Small intestine (tissue), 7 donors: ENCODE measurements around the gene TNFRSF19. TPM values are rescaled to one million over a fixed set of nuclear protein-coding genes. Genes with fewer than 3 reads are reported as not detected.

Experiments
- DNase-seq, 2 donors: peaks; one replicate each; pipeline versions ENCODE4 v3.0.0 to v3.0.0-alpha.2; 2013
- FAIRE-seq: peaks from 2 replicates; lab custom pipeline; 2012; peaks lifted over from hg19 to GRCh38; lab: Jason Lieb, UNC
- H3K27ac ChIP-seq, 3 donors: one replicate each; pipeline ENCODE4 v1.5.1; 2013; ENCODE audit warnings: low read length in 2 of 3, mild to moderate bottlenecking in 2 of 3, control low read depth in 1 of 3, inconsistent platforms in 1 of 3, low read depth in 1 of 3, moderate library complexity in 1 of 3
- H3K27me3 ChIP-seq, 3 donors: one replicate each; pipeline ENCODE4 v1.6.1; 2013; ENCODE audit warnings: low read length in 3 of 3, inconsistent platforms in 1 of 3; ENCODE audit not compliant: control insufficient read depth in 3 of 3, insufficient read depth in 3 of 3
- H3K36me3 ChIP-seq, 3 donors: one replicate each; pipeline ENCODE4 v1.6.1; 2013; ENCODE audit warnings: low read length in 3 of 3, inconsistent platforms in 1 of 3, low read depth in 1 of 3, mild to moderate bottlenecking in 1 of 3, moderate library complexity in 1 of 3; ENCODE audit not compliant: control insufficient read depth in 3 of 3, insufficient read depth in 2 of 3
- H3K4me1 ChIP-seq, 3 donors: one replicate each; pipeline ENCODE4 v1.6.1; 2013; ENCODE audit warnings: low read length in 2 of 3, inconsistent platforms in 1 of 3, low read depth in 1 of 3, mild to moderate bottlenecking in 1 of 3, moderate library complexity in 1 of 3; ENCODE audit not compliant: control insufficient read depth in 3 of 3, insufficient read depth in 2 of 3
- H3K4me3 ChIP-seq, 3 donors: one replicate each; pipeline ENCODE4 v1.5.1; 2013; ENCODE audit warnings: low read length in 3 of 3, control low read depth in 1 of 3, inconsistent platforms in 1 of 3, low read depth in 1 of 3, mild to moderate bottlenecking in 1 of 3, moderate library complexity in 1 of 3
- H3K9me3 ChIP-seq, 2 donors: one replicate each; pipeline ENCODE4 v1.6.1; 2013; ENCODE audit warnings: low read depth in 1 of 2, low read length in 1 of 2; ENCODE audit not compliant: control insufficient read depth in 2 of 2, insufficient read depth in 1 of 2
- WGBS, 3 donors: extraction: QIAGEN DNeasy Blood & Tissue Kit; methylation state at CpG; one replicate each; pipeline ENCODE4 v1.1.7; 2013; 5-methylcytosine and 5-hydroxymethylcytosine counted together
- polyA plus RNA-seq, 4 donors: library from polyadenylated mRNA; stranded (reverse) in 3 of 4; unstranded in 1 of 4; fragments of 200-250 nt in 3 of 4; fragments of 120-200 nt in 1 of 4; gene quantifications; one replicate each; pipeline versions ENCODE4 v1.2.1 to v1.2.3, GENCODE V29; 2013
- donor health status: healthy with polysubstance abuse.
- donor health status: control.
- donor health status: control.
- donor health status: Bipolar disorder and iron deficiency.
- donor health status: healthy.

TNFRSF19 gene
- polyA plus RNA-seq, 4 donors = 1.4 to 2.6 TPM; not detected in 2

DNA sequence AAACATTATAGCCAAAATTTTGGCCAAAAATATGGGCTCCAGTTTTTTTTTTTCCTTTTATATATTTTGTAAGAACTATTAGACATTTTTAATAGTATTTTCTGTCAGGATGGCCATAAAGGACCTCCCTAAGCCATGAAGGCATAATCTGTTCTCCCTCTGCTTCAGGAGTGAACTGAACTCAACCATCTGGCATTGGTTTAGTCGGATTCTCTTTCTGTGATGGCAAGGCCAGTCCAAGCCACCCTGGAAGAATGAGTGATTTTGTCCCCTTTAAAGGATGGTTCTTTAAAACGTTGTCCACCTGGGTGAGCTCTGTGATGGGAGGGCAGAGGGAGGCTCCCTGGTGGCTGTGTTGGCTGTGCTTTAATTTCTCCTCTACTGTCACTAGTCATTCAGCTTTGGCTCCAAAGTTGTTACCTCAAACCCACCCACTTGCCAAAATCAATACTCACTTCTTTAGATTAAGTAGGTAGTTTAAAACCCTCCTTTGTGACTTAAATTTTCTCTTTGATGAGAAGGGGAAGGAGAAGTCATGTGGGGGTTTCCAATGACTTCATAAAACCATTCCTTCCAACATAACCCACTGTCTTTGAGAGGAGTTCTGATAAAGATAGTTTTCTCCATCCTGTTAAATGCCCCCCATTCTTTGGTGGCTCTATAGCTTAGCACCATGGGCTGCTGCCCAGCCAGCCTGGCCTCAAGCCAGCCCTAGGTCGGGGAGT, 4.4 kb downstream of the TNFRSF19 start:
- 44 to 61% (median 49%) methylated on average over 3 of the region's 3 CpGs for WGBS, 3 donors
- H3K27ac ChIP-seq = no peak overlapping the region
- no peaks in the 10 kb centered on the region for H3K9me3 ChIP-seq
- H3K4me3 ChIP-seq = no peak overlapping the region
- H3K4me1 ChIP-seq = peaks cover 0 to 3% (median 0%) of the 10 kb centered on the region in 3 donors
- FAIRE-seq (no peak), DNase-seq (no peak)
- peaks cover 0 to 16% (median 5%) of the 10 kb centered on the region in 3 donors for H3K27me3 ChIP-seq
- H3K36me3 ChIP-seq = no peaks in the 10 kb centered on the region

DNA sequence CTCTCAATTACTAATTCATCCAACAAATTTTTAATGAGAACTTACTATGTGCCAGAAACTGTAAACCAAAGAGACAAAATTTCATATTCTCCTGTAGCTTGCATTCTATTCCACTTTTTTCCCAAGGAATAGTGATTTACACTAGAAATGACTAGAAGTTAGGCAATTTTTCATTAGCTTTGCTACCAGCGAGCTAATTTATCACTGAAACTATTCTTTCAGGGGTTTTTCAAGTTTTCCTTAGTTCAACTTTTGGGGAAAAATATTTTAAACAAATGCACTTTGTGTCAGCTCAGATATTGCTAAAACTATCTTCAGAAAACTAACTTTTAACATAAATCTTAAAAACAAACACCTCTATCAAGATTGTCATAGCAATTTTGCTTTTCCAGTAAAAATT, 5.4 kb downstream of the TNFRSF19 start:
- no peak overlapping the region for H3K27ac ChIP-seq
- 61 to 75% (median 65%) methylated on average over 1 of the region's 1 CpG for WGBS, 3 donors
- FAIRE-seq = no peak

DNA sequence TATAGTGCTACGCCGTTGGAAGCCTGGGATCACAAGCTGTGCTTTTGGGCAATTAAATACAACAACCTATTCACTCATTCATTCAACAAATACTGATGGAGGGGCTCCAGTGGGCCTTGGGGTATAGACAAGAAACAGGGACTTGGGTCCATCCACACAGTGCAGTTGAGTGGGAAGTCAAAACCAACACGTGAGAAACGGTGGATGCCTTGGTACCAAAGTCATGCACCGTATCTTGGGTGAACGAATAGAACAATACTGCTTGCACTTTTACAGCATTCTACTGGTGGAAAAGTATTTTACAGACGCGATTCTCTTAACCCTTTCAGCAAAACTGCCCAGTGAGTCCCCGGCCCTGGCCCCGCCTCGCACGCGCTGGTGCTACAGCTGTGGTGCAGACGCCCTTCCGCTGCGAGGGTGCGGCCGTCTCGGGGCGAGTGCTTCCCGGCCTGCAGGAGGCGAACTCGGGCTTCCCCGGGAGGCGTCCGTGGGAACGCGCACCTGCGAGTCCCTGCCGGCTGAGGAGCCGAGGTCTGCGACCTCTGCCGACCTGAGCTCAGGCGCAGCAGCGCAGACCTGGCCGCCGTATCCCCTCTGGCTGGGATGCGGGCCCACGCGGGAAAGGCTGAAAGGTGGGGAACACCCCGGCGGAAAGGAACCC, 8.3 kb downstream of the TNFRSF19 start:
- Histone ChIP-seq H3K4me3 (peak overlapping the region; percentile 50 to 68 (median 60)), H3K9me3 (no peaks in the 10 kb centered on the region), H3K27me3 (peaks cover 0 to 22% (median 2%) of the 10 kb centered on the region in 3 donors), H3K4me1 (peaks cover 0 to 3% (median 0%) of the 10 kb centered on the region in 3 donors), H3K36me3 (no peaks in the 10 kb centered on the region), H3K27ac (peak overlapping the region in 2 of 3 donors; percentile 42 to 63)
- no peak for FAIRE-seq
- 6% methylated on average over 42 of the region's 42 CpGs for WGBS, 3 donors
- DNase-seq = peak; percentile 58 to 79

More for the DNA sequence above, 5.4 kb downstream of the TNFRSF19 start:
- no peaks in the 10 kb centered on the region for H3K9me3 ChIP-seq
- no peak for DNase-seq
- H3K36me3 ChIP-seq = no peaks in the 10 kb centered on the region
- H3K4me1 ChIP-seq = peaks cover 0 to 3% (median 0%) of the 10 kb centered on the region in 3 donors
- no peak overlapping the region for H3K4me3 ChIP-seq
- H3K27me3 ChIP-seq = peaks cover 0 to 19% (median 2%) of the 10 kb centered on the region in 3 donors

DNA sequence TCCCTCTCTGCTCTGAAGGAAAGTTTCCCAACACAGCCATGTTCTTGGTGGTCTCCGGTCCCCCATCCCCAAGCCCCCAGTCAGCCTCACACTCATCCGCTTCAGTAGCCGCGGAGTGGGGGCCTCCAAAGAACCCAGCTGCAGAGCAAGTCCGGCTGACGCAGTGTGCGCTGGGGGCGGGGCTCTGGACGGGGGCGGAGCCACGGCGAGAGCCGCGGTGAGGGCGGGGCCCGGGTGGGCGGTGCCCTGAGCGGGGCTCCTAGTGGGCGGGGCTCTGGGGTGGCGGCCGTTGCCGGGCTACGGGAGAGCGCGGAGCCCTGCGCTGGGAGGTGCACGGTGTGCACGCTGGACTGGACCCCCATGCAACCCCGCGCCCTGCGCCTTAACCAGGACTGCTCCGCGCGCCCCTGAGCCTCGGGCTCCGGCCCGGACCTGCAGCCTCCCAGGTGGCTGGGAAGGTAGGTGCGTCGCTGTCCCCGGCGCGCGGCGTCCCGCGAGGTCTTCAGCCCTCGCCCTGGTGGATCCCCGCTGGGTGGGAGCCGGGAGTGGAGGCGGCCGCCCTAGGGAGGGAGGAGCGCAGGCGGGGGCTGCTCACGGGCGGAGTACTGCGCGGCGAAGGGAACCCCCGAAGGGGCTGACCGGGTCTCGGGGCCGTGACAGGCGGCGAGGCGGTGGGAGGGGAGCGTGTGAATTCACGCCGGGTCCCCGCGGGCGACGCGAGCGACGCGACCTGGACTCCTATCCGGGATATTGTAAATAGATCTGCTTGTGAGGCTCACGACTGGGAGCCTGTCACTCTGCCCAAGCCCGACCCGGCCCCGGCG, 9.1 kb downstream of the TNFRSF19 start:
- H3K9me3 ChIP-seq = no peaks in the 10 kb centered on the region
- WGBS, 3 donors = 0 to 2% (median 1%) methylated on average over 60 to 82 of the region's 82 CpGs
- H3K4me1 ChIP-seq = peaks cover 0 to 3% (median 0%) of the 10 kb centered on the region in 3 donors
- no peaks in the 10 kb centered on the region for H3K36me3 ChIP-seq
- H3K27me3 ChIP-seq = peaks cover 0 to 22% (median 2%) of the 10 kb centered on the region in 3 donors
- H3K27ac ChIP-seq = peak overlapping the region in 2 of 3 donors; percentile 42 to 63
- H3K4me3 ChIP-seq = peak overlapping the region; percentile 50 to 68 (median 60)
- DNase-seq = peak; percentile 80 to 93
- no peak for FAIRE-seq

DNA sequence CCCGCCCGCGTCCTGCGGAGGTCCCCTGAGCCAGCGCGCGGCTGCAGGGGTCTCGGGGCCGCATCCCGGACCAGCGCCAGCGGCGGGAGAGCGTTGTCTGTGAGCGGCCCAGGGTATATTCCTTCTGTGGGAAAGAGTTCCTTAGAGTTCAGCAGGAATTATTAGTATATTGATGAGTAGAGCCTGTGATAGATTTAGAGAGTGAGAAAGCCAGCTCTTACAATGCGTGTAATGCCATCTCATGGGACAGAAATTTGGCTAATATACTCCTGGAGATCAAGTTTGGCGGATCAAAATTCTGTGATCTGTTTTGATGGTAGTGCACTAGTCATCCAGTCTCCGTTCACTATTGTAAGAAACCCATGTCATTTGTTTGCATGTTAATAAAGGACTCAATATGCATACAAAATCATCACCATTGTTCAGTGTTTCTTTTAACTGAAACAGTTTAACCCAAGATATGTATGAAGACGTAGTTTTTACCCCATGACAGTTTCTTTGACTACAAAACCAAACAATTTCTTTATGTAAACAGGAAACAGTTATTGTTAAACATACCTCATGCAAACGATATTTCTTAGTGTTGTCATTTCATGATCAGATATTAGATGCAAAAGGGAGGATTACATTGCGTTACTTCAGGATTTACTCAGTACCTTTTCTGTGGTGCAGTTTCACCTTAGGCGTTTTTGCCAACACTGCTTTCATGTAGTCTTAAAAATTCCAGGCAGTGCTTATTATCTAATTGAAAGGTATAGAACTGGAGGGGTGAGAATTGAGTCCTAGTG, 9.9 kb downstream of the TNFRSF19 start:
- Histone ChIP-seq H3K4me1 (peaks cover 0 to 3% (median 0%) of the 10 kb centered on the region in 3 donors), H3K9me3 (no peaks in the 10 kb centered on the region), H3K36me3 (no peaks in the 10 kb centered on the region), H3K27ac (no peak overlapping the region), H3K27me3 (peaks cover 0 to 19% (median 2%) of the 10 kb centered on the region in 3 donors), H3K4me3 (peak overlapping the region in 2 of 3 donors; percentile 60 to 68)
- no peak for DNase-seq
- FAIRE-seq = no peak
- WGBS, 3 donors = 3 to 7% (median 6%) methylated on average over 22 of the region's 22 CpGs

DNA sequence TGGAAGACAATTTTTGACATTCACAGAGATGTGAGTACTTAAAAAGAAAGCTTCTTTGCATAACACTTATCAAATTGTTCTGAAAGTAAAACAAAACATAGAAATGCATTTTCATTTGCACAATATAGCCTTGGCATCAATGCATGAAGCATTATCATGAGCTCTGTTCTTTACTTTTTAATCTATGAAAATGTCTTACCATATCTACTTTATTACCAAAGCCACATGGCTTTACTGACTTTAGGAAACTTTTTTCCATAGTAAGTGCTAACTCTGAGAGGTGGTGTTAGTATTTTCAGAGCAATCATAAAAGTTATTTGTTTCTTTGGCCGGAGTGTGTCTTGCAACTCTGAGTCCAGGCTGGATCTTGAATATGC, 10.5 kb downstream of the TNFRSF19 start:
- Histone ChIP-seq H3K36me3 (no peaks in the 10 kb centered on the region), H3K27ac (no peak overlapping the region), H3K27me3 (peaks cover 0 to 19% (median 2%) of the 10 kb centered on the region in 3 donors), H3K4me3 (no peak overlapping the region), H3K4me1 (peaks cover 0 to 3% (median 0%) of the 10 kb centered on the region in 3 donors), H3K9me3 (no peaks in the 10 kb centered on the region)
- DNase-seq (no peak), FAIRE-seq (no peak)
- 56 to 86% (median 81%) methylated on average over 1 of the region's 1 CpG for WGBS, 3 donors

DNA sequence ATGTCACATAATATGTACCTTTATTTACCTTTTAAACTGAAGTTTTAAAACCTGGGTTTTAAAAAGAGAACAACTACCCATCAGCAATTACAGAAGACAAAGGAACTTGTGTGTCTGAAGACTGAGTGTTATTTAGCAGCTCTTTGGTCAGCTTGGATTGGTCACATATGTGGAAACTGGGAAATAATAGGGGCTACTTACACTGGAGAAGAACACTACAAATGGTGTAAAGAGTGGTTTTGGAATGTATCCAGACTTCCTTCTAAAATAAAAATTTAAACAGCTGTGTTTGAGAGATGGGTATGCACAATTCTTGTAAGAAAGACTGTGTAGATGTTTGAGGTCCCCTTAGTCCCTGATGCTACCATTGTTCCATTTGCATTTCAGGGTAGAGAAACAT, 13.3 kb downstream of the TNFRSF19 start:
- Histone ChIP-seq H3K27ac (no peak overlapping the region), H3K4me1 (peaks cover 0 to 1% (median 0%) of the 10 kb centered on the region in 3 donors), H3K36me3 (no peaks in the 10 kb centered on the region), H3K27me3 (peaks cover 0 to 13% (median 5%) of the 10 kb centered on the region in 3 donors), H3K9me3 (no peaks in the 10 kb centered on the region), H3K4me3 (no peak overlapping the region)
- DNase-seq = no peak
- FAIRE-seq = no peak
